ENCODE measurements around the gene RBMS3. TPM values are rescaled to one million over a fixed set of nuclear protein-coding genes. Genes with fewer than 3 reads are reported as not detected.

The RBMS3 gene
- total RNA-seq, 3 donors from 2014 or later: 48.4 to 117 (median 103) TPM

DNA sequence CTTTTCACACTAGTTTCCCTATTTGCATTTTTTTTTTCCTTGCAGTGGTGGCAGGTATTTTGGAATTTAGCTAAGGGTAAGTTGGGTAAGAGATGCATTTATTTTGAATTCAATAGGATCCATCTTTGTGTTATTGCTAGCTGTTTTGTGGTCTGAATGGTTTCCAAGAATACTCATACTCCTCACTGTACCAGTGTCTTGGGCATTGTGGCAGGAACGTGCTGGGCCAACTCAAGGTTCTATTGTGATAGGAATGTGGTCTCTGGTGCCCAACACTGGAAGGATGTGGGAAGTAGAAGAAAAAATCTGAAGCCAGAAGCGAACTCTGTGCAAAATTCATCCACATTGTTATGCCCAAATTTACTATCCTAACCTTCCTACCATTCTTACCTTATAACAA lies 135.6 kb downstream of the RBMS3 start:
- Histone ChIP-seq H3K4me1 (no peaks in the 10 kb centered on the region), H3K27ac (no peak overlapping the region), H3K9me3 (no peaks in the 10 kb centered on the region), H3K27me3 (no peaks in the 10 kb centered on the region), H3K4me3 (no peak overlapping the region), H3K36me3 (no peaks in the 10 kb centered on the region)
- no peak for TF ChIP-seq POLR2A (IDR thresholded peaks at IDR 0.05)
- no peak for TF ChIP-seq POLR2AphosphoS5 (IDR thresholded peaks at IDR 0.05)
- TF ChIP-seq, protein P1, sequence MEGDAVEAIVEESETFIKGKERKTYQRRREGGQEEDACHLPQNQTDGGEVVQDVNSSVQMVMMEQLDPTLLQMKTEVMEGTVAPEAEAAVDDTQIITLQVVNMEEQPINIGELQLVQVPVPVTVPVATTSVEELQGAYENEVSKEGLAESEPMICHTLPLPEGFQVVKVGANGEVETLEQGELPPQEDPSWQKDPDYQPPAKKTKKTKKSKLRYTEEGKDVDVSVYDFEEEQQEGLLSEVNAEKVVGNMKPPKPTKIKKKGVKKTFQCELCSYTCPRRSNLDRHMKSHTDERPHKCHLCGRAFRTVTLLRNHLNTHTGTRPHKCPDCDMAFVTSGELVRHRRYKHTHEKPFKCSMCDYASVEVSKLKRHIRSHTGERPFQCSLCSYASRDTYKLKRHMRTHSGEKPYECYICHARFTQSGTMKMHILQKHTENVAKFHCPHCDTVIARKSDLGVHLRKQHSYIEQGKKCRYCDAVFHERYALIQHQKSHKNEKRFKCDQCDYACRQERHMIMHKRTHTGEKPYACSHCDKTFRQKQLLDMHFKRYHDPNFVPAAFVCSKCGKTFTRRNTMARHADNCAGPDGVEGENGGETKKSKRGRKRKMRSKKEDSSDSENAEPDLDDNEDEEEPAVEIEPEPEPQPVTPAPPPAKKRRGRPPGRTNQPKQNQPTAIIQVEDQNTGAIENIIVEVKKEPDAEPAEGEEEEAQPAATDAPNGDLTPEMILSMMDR (IDR thresholded peaks at IDR 0.05): no peak
- intact Hi-C loops (cut with DNase I; ENCODE audit: low total_unique reads): loop anchor here (5.0 kb wide), 1 partner anchor 739 kb away; no protein-coding TSS in a partner anchor
- no peak for DNase-seq (ENCODE audit: low spot score in 2 of 2)

DNA sequence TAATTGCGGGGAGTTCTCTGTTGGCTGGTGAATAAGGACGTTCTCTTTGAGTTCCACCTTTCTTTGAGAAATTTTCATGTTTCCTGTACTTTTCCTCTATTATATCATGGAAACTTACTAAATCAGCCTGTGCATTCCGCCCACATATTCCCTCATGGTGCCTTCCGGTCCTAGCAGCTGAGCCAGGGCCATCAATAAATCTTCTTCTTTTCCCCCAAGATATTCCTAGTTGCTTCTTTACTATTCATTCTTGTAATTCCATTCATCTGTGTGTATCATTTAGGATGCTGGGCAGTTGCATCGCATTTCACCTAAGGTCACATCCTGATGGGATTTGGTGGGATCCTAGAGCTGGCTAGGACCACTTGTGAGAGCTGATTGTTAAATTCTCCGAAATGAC lies 139.2 kb downstream of the RBMS3 start:
- intact Hi-C loops (cut with DNase I; ENCODE audit: low total_unique reads): no loop called here

DNA sequence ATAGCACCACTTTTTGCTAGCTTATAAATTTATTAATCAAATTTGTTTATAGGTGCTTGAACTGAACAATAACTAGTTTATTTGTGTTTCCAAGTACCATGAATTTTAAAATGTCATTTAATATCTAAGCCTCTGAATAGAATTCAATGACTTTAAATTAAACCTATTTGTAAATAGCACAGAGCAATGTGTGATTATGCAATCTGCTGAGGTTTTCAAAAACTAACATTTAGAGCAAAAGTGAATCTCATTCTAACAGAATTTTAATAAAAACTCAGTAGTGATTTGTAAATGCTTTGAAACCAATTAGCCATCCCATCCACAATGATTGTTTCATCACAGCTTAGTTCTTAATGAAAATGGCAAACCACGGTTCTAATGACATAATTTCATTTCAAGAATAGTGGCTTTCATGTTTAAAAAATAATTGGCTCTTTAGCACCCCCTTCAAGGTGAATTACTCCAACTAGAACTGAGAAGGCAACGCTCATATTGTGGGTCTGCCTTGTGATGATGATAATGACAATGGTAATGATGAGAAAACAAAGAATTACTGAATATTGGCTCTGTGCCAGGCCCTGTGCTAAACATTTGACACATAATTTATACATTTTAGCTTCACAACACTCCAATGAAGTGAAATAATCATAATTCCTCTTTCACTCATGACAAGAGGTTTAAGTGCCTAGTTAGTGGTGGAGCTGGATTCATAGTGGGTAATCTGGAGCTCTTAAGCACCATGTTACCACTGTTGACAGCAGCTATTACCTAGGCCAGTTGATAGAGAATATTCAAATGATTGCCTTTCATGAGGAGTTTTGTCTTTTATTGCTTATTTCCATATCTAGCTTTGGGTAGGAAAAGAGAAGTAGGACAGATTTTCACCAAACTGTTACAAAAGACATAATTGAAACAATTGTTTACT lies 145.7 kb downstream of the RBMS3 start:
- peaks cover 0 to 4% of the 10 kb centered on the region in 2 donors for H3K4me1 ChIP-seq
- no peak overlapping the region for H3K4me3 ChIP-seq
- no peaks in the 10 kb centered on the region for H3K27me3 ChIP-seq
- TF ChIP-seq POLR2AphosphoS5 (IDR thresholded peaks at IDR 0.05): no peak
- TF ChIP-seq, protein P1 (IDR thresholded peaks at IDR 0.05): no peak
- no peak for TF ChIP-seq POLR2A (IDR thresholded peaks at IDR 0.05)
- no peaks in the 10 kb centered on the region for H3K9me3 ChIP-seq
- no peaks in the 10 kb centered on the region for H3K36me3 ChIP-seq
- no peak for DNase-seq (ENCODE audit: low spot score in 2 of 2)
- intact Hi-C loops (cut with DNase I; ENCODE audit: low total_unique reads): no loop called here
- peak overlapping the region in 1 of 2 donors; percentile 14 for H3K27ac ChIP-seq

More for the DNA sequence above, 139.2 kb downstream of the RBMS3 start:
- no peak overlapping the region for H3K27ac ChIP-seq
- TF ChIP-seq, protein P1 (IDR thresholded peaks at IDR 0.05): no peak
- no peak for TF ChIP-seq POLR2AphosphoS5 (IDR thresholded peaks at IDR 0.05)
- H3K4me3 ChIP-seq: no peak overlapping the region
- H3K9me3 ChIP-seq: no peaks in the 10 kb centered on the region
- DNase-seq (ENCODE audit: low spot score in 2 of 2): no peak
- no peaks in the 10 kb centered on the region for H3K4me1 ChIP-seq
- H3K27me3 ChIP-seq: no peaks in the 10 kb centered on the region
- H3K36me3 ChIP-seq: no peaks in the 10 kb centered on the region

DNA sequence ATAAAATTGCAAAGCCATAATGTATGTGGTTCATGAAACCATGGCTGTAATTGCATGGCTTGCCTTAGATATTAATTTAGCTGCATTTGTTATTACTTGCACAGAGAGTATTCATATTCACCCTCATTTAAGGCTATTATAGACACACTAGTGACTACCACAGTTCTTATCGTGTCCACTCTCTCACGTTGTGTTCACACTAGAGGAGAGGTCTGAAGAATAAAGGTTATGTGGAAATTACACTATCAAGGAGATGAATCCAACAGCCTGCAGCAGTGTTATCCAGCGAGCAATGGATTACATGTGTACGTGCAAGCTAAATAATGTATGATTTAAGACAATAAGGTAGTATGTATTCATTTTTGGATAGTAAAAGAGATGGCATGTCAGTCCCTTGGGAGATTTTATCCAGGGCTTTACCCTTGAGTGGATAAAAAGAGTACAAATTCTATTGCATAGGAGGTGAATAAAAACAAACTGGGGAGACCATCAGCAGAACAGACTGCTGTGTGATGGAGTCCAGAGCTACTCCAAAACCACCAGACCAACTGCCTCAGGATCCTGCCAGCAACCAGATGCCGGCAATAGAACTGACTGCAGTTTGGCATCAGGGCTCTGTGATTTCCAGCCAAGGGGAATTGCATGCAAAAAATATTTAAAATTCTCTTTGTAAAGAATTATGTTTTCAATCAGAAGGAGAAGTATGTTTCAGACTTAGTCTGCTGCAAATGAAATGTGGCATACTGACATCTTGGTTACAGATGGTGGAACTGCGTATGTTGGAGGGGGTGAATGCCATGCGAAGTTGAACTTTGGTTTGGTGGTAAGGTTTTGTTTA lies 146.6 kb downstream of the RBMS3 start:
- Histone ChIP-seq H3K4me1 (peaks cover 0 to 4% of the 10 kb centered on the region in 2 donors), H3K27me3 (no peaks in the 10 kb centered on the region), H3K9me3 (no peaks in the 10 kb centered on the region), H3K36me3 (no peaks in the 10 kb centered on the region), H3K27ac (peak overlapping the region in 1 of 2 donors; percentile 14), H3K4me3 (no peak overlapping the region)
- intact Hi-C loops (cut with DNase I; ENCODE audit: low total_unique reads): no loop called here
- TF ChIP-seq POLR2AphosphoS5 (IDR thresholded peaks at IDR 0.05) (no peak), POLR2A (IDR thresholded peaks at IDR 0.05) (no peak)
- TF ChIP-seq, protein P1 (IDR thresholded peaks at IDR 0.05): no peak
- no peak for DNase-seq (ENCODE audit: low spot score in 2 of 2)
